ENCODE data around the gene CRHR1.

- TF ChIP-seq POLR2A (IDR thresholded peaks at IDR 0.05) (no peak), EP300 (IDR thresholded peaks at IDR 0.05) (no peak), CTCF (IDR thresholded peaks at IDR 0.05) (no peak), POLR2AphosphoS5 (IDR thresholded peaks at IDR 0.05) (no peak)
These were observed 61.5 kb downstream of the CRHR1 start for GRCh38 chr17:45845376-45846185.
